ENCODE measurements around the gene CAPN15. TPM values are rescaled to one million over a fixed set of nuclear protein-coding genes. Genes with fewer than 3 reads are reported as not detected.

Gene CAPN15
- polyA plus RNA-seq, 2 of the 4 experiments (the other 2 are of a cell fraction), result 11.4 to 33.3 TPM

GRCh38 chr16:556474-557173 is 29.1 kb downstream of the CAPN15 start:
- no peak for FAIRE-seq
- no peak for ATAC-seq
- ChIA-PET CTCF (interaction anchor here (1.1 to 6.1 kb wide), 2 partner anchors 10 to 23 kb away, joined by 3 to 24 read pairs; no protein-coding TSS in a partner anchor), POLR2A (no interaction called here)
- Histone ChIP-seq H3K9me3 (no peaks in the 10 kb centered on the region), H3K4me1 (peaks cover 12% of the 10 kb centered on the region; the same call in 2 of the 3 replicates), H3K4me2 (no peak overlapping the region), H3K27ac (no peak overlapping the region), H3K4me3 (no peak overlapping the region)
- DNase-seq (ENCODE audit: low read depth in 1 of 2, low spot score in 1 of 2), result no peak
- 82% methylated on average over 21 of the region's 32 CpGs for WGBS (ENCODE audit: missing lambda C conversion rate)
- TF ChIP-seq ZFP36 (IDR thresholded peaks at IDR 0.05; ENCODE audit: borderline replicate concordance, partially characterized antibody), result no peak
- TF ChIP-seq ELK1 (IDR thresholded peaks at IDR 0.05; ENCODE audit: low read depth, low read length), result no peak
- no peak for TF ChIP-seq USF2 (IDR thresholded peaks at IDR 0.05)
- TF ChIP-seq MAFK (IDR thresholded peaks at IDR 0.05; ENCODE audit: partially characterized antibody), result no peak
- no peak for TF ChIP-seq MAZ (IDR thresholded peaks at IDR 0.05; ENCODE audit: borderline replicate concordance, low read depth, low read length)
- no peak for TF ChIP-seq ZSCAN20 (CRISPR knock-in tag; IDR thresholded peaks at IDR 0.05)
- no peak for TF ChIP-seq RAD21 (conservative IDR thresholded peaks at IDR 0.05 in 1 of 2, IDR thresholded peaks at IDR 0.05 in 1 of 2)
- no peak for TF ChIP-seq JUNB (IDR thresholded peaks at IDR 0.05)
- no peak for TF ChIP-seq ATOH8 (CRISPR knock-in tag; IDR thresholded peaks at IDR 0.05; ENCODE audit: low read depth)
- TF ChIP-seq FOSB (CRISPR knock-in tag; IDR thresholded peaks at IDR 0.05), result no peak
- no peak for TF ChIP-seq RFX5 (IDR thresholded peaks at IDR 0.05)
- no peak for TF ChIP-seq POLR2AphosphoS2 (conservative IDR thresholded peaks at IDR 0.05; ENCODE audit: low read length)

GRCh38 chr16:557463-558297 is 30.2 kb downstream of the CAPN15 start:
- CTCF ChIA-PET, result interaction anchor here (1.1 to 6.1 kb wide), 4 partner anchors 11 to 101 kb away, joined by 3 to 24 read pairs (median 4); no protein-coding TSS in a partner anchor
- Histone ChIP-seq H3K4me1 (peaks cover 12% of the 10 kb centered on the region; the same call in 2 of the 3 replicates), H3K4me3 (no peak overlapping the region), H3K9me3 (no peaks in the 10 kb centered on the region), H3K4me2 (no peak overlapping the region), H3K27ac (no peak overlapping the region)
- no peak for DNase-seq (ENCODE audit: low read depth in 1 of 2, low spot score in 1 of 2)
- FAIRE-seq, result no peak
- no peak for ATAC-seq
- POLR2A ChIA-PET, result no interaction called here
- TF ChIP-seq HMGXB4 (CRISPR knock-in tag; IDR thresholded peaks at IDR 0.05; ENCODE audit: borderline replicate concordance) (no peak), RNF2 (IDR thresholded peaks at IDR 0.05; ENCODE audit: borderline replicate concordance, low read depth) (no peak), ZSCAN20 (CRISPR knock-in tag; IDR thresholded peaks at IDR 0.05) (no peak), MAFK (IDR thresholded peaks at IDR 0.05; ENCODE audit: partially characterized antibody) (no peak), POLR2AphosphoS2 (conservative IDR thresholded peaks at IDR 0.05; ENCODE audit: low read length) (no peak), NR3C1 (IDR thresholded peaks at IDR 0.05) (no peak), JUN (IDR thresholded peaks at IDR 0.05) (no peak), ZNF302 (CRISPR knock-in tag; IDR thresholded peaks at IDR 0.05) (no peak), ATOH8 (CRISPR knock-in tag; IDR thresholded peaks at IDR 0.05; ENCODE audit: low read depth) (no peak)
- 70% methylated on average over 11 of the region's 23 CpGs for WGBS (ENCODE audit: missing lambda C conversion rate)
